Muscle layer of duodenum (tissue), 2 donors: ENCODE results near the gene ZNF468.
"Not testable (repeated sequence)": the region's sequence is repeated elsewhere in the genome, so short reads cannot be mapped to it uniquely, and the experiment has no call there.

Experiments used
- H3K27ac ChIP-seq: one replicate; pipeline ENCODE4 v1.7.0; 2013; ENCODE audit warnings: mild to moderate bottlenecking, low read length
- H3K27me3 ChIP-seq: one replicate; pipeline ENCODE4 v1.7.0; 2013; ENCODE audit warnings: low read depth, mild to moderate bottlenecking, control low read depth, low read length
- H3K36me3 ChIP-seq, 2 donors: one replicate each; pipeline ENCODE4 v1.7.0; 2013; ENCODE audit warnings: low read length in 2 of 2, control low read depth in 1 of 2, mild to moderate bottlenecking in 1 of 2; ENCODE audit not compliant: insufficient read depth in 2 of 2, control insufficient read depth in 1 of 2
- H3K4me1 ChIP-seq, 2 donors: one replicate each; pipeline ENCODE4 v1.7.0; 2013; ENCODE audit warnings: low read length in 2 of 2, mild to moderate bottlenecking in 2 of 2, control low read depth in 1 of 2, moderate library complexity in 1 of 2; ENCODE audit not compliant: insufficient read depth in 2 of 2, control insufficient read depth in 1 of 2
- H3K4me3 ChIP-seq, 2 donors: one replicate each; pipeline ENCODE4 v1.7.0; 2013; ENCODE audit warnings: low read length in 2 of 2, low read depth in 1 of 2, mild to moderate bottlenecking in 1 of 2
- H3K9me3 ChIP-seq, 2 donors: one replicate each; pipeline ENCODE4 v1.7.0; 2013; ENCODE audit warnings: low read length in 2 of 2, control low read depth in 1 of 2, mild to moderate bottlenecking in 1 of 2; ENCODE audit not compliant: control insufficient read depth in 1 of 2
- donor health status: healthy.

Gene ZNF468

DNA sequence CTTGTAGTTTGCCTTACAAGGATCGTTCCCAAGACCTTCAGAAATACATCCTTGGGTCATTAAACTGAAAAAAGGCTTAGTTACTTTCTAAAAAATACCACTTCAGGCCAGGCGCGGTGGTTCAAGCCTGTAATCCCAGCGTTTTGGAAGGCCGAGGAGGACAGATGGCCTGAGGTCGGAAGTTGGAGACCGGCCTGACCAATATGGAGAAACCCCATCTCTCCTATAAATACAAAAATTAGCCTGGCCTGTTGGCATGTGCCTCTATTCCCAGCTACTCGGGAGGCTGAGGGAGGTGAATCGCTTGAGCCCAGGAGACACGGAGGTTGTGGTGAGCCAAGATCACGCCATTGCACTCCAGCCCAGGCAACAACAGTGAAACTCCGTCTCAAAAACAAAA, 33.7 kb downstream of the ZNF468 start:
- Histone ChIP-seq H3K4me1 (peaks cover 0 to 6% of the 10 kb centered on the region in 2 donors), H3K36me3 (no peaks in the 10 kb centered on the region), H3K27me3 (no peaks in the 10 kb centered on the region), H3K4me3 (no peak overlapping the region), H3K27ac (no peak overlapping the region), H3K9me3 (no peaks in the 10 kb centered on the region)

- H3K27ac ChIP-seq = peak within 1 kb of the TSS; percentile 51
- H3K27me3 ChIP-seq, H3K4me1 ChIP-seq: not testable (repeated sequence)
Measured at GRCh38 chr19:52821204-52821960, 36.0 kb downstream of the ZNF468 start, which contains the start of gene ZNF28. ZNF28 (minus strand) TSS chr19:52821633; CDS start chr19:52817958, 3,675 bp downstream.

DNA sequence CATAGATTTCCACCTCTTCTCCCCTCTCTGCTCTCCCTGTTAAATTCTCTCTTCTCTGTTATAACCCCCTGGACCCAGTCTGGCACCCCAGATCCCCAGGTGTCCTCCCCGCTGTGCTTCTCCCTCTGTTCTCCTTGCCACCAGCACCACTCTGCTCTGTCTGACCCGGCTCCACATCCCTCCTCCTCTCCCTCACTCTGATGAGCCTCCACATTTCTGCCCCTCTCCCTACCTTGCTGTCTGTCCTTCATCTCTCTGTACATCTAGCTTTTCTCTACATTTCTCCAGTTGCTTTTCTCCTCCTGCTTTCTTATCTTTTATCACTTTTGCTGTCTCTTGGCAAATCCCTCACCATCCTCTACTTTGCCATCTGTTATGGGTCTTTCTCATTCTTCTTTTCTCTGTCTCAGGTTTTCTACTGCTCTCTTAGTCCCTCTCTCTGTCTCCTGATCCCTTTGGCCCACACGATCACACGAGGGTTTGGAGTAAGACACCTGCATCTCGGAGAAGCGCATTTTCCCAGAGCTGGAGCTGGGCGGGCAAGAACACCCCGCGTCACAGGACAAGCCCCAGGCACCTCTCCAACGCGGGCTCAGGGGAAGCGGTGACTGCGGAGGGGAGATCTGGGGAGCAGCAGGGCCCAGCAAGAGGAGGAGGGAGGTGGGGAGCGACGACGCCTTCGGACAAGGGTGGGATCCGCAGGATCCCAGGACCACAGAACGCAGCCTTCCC, 36.8 kb downstream of the ZNF468 start:
- H3K4me1 ChIP-seq, H3K27me3 ChIP-seq, H3K9me3 ChIP-seq, H3K36me3 ChIP-seq, H3K27ac ChIP-seq: not testable (repeated sequence)
- H3K4me3 ChIP-seq = peak overlapping the region; percentile 64 to 65

More at GRCh38 chr19:52821204-52821960, 36.0 kb downstream of the ZNF468 start, which contains the start of gene ZNF28:
- not testable (repeated sequence) for H3K9me3 ChIP-seq, H3K36me3 ChIP-seq
- H3K4me3 ChIP-seq = peak within 1 kb of the TSS; percentile 64 to 65

DNA sequence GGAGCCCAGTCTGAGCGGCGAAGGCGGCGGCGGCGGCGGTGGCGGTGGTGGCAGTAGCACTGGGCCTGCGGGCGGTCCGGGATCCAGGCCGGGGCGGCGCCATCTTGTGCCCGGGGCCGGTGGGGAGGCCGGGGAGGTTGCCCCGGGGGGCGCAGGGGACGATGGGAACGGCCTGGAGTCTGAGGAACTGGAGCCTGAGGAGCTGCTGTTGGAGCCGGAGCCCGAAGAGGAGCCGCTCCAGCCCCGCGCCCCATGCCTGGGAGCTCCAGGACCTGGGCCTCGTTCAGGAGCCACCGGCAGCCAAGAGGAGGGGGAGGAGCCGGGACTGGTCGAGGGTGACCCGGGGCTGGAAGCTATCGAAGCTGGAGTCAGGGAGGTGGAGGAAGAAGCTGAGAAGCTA, 47.6 kb downstream of the ZNF468 start:
- Histone ChIP-seq H3K36me3 (peaks cover 6 to 54% of the 10 kb centered on the region in 2 donors), H3K9me3 (peaks cover 0 to 2% of the 10 kb centered on the region in 2 donors)

DNA sequence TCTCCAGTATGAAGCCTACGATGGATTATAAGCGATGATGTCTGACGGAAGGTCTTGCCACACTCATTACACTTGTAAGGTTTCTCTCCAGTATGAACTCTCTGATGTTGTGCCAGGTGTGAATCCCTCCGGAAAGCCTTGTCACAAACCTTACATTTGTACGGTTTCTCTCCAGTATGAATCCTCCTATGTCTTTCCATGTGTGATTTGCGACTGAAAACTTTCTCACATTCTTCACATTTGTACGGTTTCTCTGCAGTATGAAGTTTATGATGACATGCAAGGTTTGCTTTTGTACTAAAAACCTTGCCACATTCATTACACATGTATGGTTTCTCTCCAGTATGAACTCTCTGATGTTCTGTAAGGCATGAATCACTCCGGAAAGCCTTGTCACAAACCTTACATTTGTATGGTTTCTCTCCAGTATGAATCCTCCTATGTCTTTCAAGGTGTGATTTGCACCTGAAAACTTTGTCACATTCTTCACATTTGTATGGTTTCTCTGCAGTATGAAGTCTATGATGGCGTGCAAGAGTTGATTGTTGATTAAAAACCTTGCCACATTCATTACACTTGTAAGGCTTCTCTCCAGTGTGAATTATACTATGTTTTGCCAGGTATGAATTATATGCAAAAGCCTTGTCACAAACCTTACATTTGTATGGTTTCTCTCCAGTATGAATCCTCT, 57.3 kb downstream of the ZNF468 start:
- peaks cover 14 to 66% of the 10 kb centered on the region in 2 donors for H3K36me3 ChIP-seq
- not testable (repeated sequence) for H3K27me3 ChIP-seq, H3K4me1 ChIP-seq, H3K27ac ChIP-seq
- H3K9me3 ChIP-seq = peaks cover 22 to 61% of the 10 kb centered on the region in 2 donors
- peak overlapping the region in 1 of 2 donors; percentile 46 for H3K4me3 ChIP-seq

More for the DNA sequence above, 47.6 kb downstream of the ZNF468 start:
- no peak overlapping the region for H3K27ac ChIP-seq
- no peak overlapping the region for H3K4me3 ChIP-seq
- no peaks in the 10 kb centered on the region for H3K4me1 ChIP-seq
- H3K27me3 ChIP-seq = no peaks in the 10 kb centered on the region

DNA sequence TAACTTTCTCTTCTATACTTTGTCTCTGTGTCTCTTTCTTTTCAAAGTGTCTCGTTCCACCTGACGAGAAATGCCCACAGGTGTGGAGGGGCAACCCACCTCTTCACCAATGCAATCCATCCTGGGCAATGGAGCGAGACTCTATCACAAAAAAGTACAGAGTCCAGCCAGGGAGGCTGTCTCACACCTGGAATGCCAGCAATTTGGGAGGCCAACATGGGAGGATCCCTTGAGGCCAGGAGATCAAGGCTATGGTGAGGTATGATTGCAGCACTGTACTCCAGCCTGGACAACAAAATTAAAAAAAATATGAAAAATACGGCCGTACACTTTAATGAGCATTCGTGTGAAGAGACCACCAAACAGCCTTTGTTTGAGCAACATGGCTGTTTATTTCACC, 68.0 kb downstream of the ZNF468 start:
- Histone ChIP-seq H3K27me3 (no peaks in the 10 kb centered on the region), H3K4me3 (no peak overlapping the region), H3K4me1 (peaks cover 0 to 7% of the 10 kb centered on the region in 2 donors), H3K27ac (no peak overlapping the region), H3K36me3 (no peaks in the 10 kb centered on the region), H3K9me3 (peaks cover 0 to 2% of the 10 kb centered on the region in 2 donors)
